ENCODE data around the gene ENTPD2. TPM values are rescaled to one million over a fixed set of nuclear protein-coding genes. Genes with fewer than 3 reads are reported as not detected.
A peak's percentile ranks its signal among the peaks of the same experiment; 100 is the strongest.

The ENTPD2 gene
- total and polyA plus RNA-seq, 9 of the 15 experiments (the other 6 are each of a cell fraction or from before 2014, with no cell fraction given): 0.04 to 0.60 (median 0.14) TPM; not detected in 4

GRCh38 chr9:137087409-137087925, 33.6 kb upstream of the ENTPD2 start (continued):
- peak; percentile 9; the same call in 1 of the 2 replicates for TF ChIP-seq CXXC5 (CRISPR knock-in tag; IDR thresholded peaks at IDR 0.05)
- no peak for TF ChIP-seq EZH2 (IDR thresholded peaks at IDR 0.05; ENCODE audit: borderline replicate concordance, low read depth, low read length)
- no peak for TF ChIP-seq TCF7L2 (IDR thresholded peaks at IDR 0.05; ENCODE audit: low read depth, low read length)
- peak; percentile 45 for TF ChIP-seq MEIS2 (IDR thresholded peaks at IDR 0.05; ENCODE audit: partially characterized antibody)
- TF ChIP-seq EP300 (IDR thresholded peaks at IDR 0.05; ENCODE audit: low read length): peak; percentile 25; the same call in 1 of the 2 replicates
- TF ChIP-seq PRMT5 (CRISPR knock-in tag; IDR thresholded peaks at IDR 0.05): no peak
- no peak for TF ChIP-seq ZNF644 (tag; IDR thresholded peaks at IDR 0.05; ENCODE audit: low read depth)
- TF ChIP-seq, protein P1, sequence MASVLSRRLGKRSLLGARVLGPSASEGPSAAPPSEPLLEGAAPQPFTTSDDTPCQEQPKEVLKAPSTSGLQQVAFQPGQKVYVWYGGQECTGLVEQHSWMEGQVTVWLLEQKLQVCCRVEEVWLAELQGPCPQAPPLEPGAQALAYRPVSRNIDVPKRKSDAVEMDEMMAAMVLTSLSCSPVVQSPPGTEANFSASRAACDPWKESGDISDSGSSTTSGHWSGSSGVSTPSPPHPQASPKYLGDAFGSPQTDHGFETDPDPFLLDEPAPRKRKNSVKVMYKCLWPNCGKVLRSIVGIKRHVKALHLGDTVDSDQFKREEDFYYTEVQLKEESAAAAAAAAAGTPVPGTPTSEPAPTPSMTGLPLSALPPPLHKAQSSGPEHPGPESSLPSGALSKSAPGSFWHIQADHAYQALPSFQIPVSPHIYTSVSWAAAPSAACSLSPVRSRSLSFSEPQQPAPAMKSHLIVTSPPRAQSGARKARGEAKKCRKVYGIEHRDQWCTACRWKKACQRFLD (CRISPR knock-in tag; IDR thresholded peaks at IDR 0.05): 0 out of 2 replicates have a peak, but pooled peaks have one; percentile 6
- 0 out of 2 replicates have a peak, but pooled peaks have one; percentile 4 for TF ChIP-seq NR2C2 (CRISPR knock-in tag; IDR thresholded peaks at IDR 0.05)
- no peak for TF ChIP-seq NR2C2 (tag; IDR thresholded peaks at IDR 0.05)
- TF ChIP-seq, protein P2, sequence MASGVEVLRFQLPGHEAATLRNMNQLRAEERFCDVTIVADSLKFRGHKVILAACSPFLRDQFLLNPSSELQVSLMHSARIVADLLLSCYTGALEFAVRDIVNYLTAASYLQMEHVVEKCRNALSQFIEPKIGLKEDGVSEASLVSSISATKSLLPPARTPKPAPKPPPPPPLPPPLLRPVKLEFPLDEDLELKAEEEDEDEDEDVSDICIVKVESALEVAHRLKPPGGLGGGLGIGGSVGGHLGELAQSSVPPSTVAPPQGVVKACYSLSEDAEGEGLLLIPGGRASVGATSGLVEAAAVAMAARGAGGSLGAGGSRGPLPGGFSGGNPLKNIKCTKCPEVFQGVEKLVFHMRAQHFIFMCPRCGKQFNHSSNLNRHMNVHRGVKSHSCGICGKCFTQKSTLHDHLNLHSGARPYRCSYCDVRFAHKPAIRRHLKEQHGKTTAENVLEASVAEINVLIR (CRISPR knock-in tag; IDR thresholded peaks at IDR 0.05): no peak

All from K562 (cell line).